OCI-LY7 (cell line): ENCODE results near the gene SUPT5H.

Experiments used
- CTCF ChIP-seq: fragments of 200-600 bp; sonication (generic); conservative IDR thresholded peaks from 2 replicates; pipeline ENCODE4 v1.5.1; 2014; ENCODE audit warnings: mild to moderate bottlenecking, antibody characterized with exemption, low read length, moderate library complexity, mixed read lengths
- EZH2phosphoT487 ChIP-seq: fragments of 200-600 bp; sonication (generic); IDR thresholded peaks from 2 replicates; pipeline ENCODE4 v1.6.1; 2018; ENCODE audit warnings: low read depth, borderline replicate concordance, mild to moderate bottlenecking, mixed run types, antibody characterized with exemption, low read length, moderate library complexity, mixed read lengths

DNA sequence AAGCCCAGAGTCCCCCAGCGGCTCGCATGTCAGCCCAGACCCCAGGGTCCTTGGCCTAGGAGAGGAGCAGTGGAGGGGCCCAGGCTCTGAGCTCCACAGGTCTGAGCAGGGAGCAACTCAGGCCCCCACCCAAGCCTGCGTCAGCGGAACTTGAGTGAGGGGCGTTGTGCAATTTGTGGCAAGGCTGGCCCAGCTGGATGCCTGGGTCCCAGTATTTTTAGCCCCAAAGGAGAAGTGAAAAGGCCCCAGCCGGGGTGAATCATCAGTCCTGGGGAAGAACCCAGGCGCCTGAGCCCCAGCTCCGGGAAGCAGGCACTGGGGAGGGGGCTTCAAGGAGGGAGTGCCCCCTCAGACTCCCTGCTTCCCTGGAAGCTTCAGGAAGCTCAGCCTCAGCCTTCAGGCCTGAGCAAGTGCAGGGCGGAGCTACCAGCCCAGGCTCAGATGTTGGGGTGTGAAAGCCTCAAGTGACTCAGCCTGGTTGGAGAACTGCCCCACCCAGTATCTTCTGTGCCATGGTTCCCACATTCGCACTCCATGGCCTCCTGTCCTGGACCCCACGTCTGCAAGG is 47.0 kb upstream of the SUPT5H start:
- TF ChIP-seq CTCF (no peak), EZH2phosphoT487 (no peak)
